K562 (cell line): ENCODE data around the gene CFAP251. TPM values are rescaled to one million over a fixed set of nuclear protein-coding genes. Genes with fewer than 3 reads are reported as not detected.

Experiments used
- CGGBP1 ChIP-seq: fragments of 250-450 bp; sonication (Bioruptor Pico); IDR thresholded peaks from 2 replicates; pipeline ENCODE4 v1.9.0; 2021; ENCODE audit warnings: mild to moderate bottlenecking
- EGR1 ChIP-seq: fragments of 450-650 bp; conservative IDR thresholded peaks from 2 replicates; pipeline ENCODE4 v1.6.1; 2017; ENCODE audit warnings: mild to moderate bottlenecking
- ELF2 ChIP-seq: fragments of 250-450 bp; sonication (Bioruptor Pico); IDR thresholded peaks from 2 replicates; pipeline ENCODE4 v1.5.0; 2021; ENCODE audit warnings: mild to moderate bottlenecking
- ETV6 ChIP-seq, 3 experiments: fragments of 150-350 bp in 1 of 3; sonication (generic) in 1 of 3; formaldehyde crosslinking in 1 of 3; IDR thresholded peaks; 2 replicates each; pipeline versions ENCODE4 v1.6.1 to v1.8.0; 2014 to 2022; ENCODE audit warnings: borderline replicate concordance in 2 of 3, low read depth in 2 of 3, antibody characterized with exemption in 1 of 3, low read length in 1 of 3, mild to moderate bottlenecking in 1 of 3, missing genetic modification reagents in 1 of 3
- KDM5B ChIP-seq: fragments of 200-600 bp; sonication (generic); IDR thresholded peaks from 2 replicates; pipeline ENCODE4 v1.6.1; 2012; ENCODE audit warnings: low read depth, mild to moderate bottlenecking, moderate library complexity, low read length, control low read depth, inconsistent platforms; ENCODE audit not compliant: insufficient replicate concordance
- KLF1 ChIP-seq: fragments of 450-650 bp; IDR thresholded peaks from 2 replicates; pipeline ENCODE4 v1.6.1; 2016; ENCODE audit warnings: missing genetic modification characterization, missing compliant biosample characterization
- MED1 ChIP-seq: sonication (generic); formaldehyde crosslinking; IDR thresholded peaks from 2 replicates; pipeline ENCODE4 v1.8.1; 2023; ENCODE audit warnings: missing genetic modification reagents, borderline replicate concordance
- PCBP2 ChIP-seq: fragments of 200-400 bp; formaldehyde crosslinking; IDR thresholded peaks from 2 replicates; pipeline ENCODE4 v1.6.1; 2018; ENCODE audit warnings: low read length, low read depth, mild to moderate bottlenecking, moderate library complexity; ENCODE audit not compliant: poor library complexity, severe bottlenecking
- SAFB ChIP-seq: fragments of 200-400 bp; formaldehyde crosslinking; IDR thresholded peaks from 2 replicates; pipeline ENCODE4 v1.6.1; 2017; ENCODE audit warnings: low read depth, low read length, borderline replicate concordance
- SLC30A9 ChIP-seq: fragments of 250-450 bp; sonication (Bioruptor Pico); IDR thresholded peaks from 2 replicates; pipeline ENCODE4 v1.8.0; 2022; ENCODE audit warnings: mild to moderate bottlenecking, moderate library complexity
- SRSF9 ChIP-seq: fragments of 200-400 bp; formaldehyde crosslinking; IDR thresholded peaks from 2 replicates; pipeline ENCODE4 v1.6.1; 2017; ENCODE audit warnings: low read depth, low read length, borderline replicate concordance
- TCF7 ChIP-seq: sonication (generic); IDR thresholded peaks from 2 replicates; pipeline ENCODE4 v1.6.1; 2016; ENCODE audit warnings: antibody characterized with exemption, borderline replicate concordance
- WHSC1 ChIP-seq: IDR thresholded peaks from one replicate; pipeline ENCODE4 v1.6.1; 2012; ENCODE audit warnings: low read length, control low read depth, inconsistent platforms
- XRCC3 ChIP-seq: fragments of 450-650 bp; IDR thresholded peaks from 2 replicates; pipeline ENCODE4 v1.6.1; 2017; ENCODE audit warnings: mild to moderate bottlenecking, moderate library complexity
- ZFP91 ChIP-seq: sonication (generic); formaldehyde crosslinking; IDR thresholded peaks from 2 replicates; pipeline ENCODE4 v1.8.0; 2022; ENCODE audit warnings: mild to moderate bottlenecking, missing genetic modification reagents
- ZNF232 ChIP-seq: sonication (generic); formaldehyde crosslinking; IDR thresholded peaks from 2 replicates; pipeline ENCODE4 v1.8.0; 2022; ENCODE audit warnings: mild to moderate bottlenecking, missing genetic modification reagents
- polyA plus RNA-seq, 8 experiments: library from polyadenylated mRNA; depleted of rRNA in 4 of 8; stranded (reverse) in 5 of 8; unstranded in 3 of 8; fragments of >200 nt; fragmentation: Nextera tagmentation in 2 of 8; fragmentation: Illumina TruSeq in 1 of 8; extraction: Ambion mirVana in 2 of 8; extraction: Trizol in 1 of 8; gene quantifications; 2 replicates each; pipeline versions ENCODE4 v1.2.1 to v1.2.3, GENCODE V29; 2011 to 2014; ENCODE audit warnings: inconsistent platforms in 1 of 8, missing spikeins in 1 of 8
- total RNA-seq, 7 experiments: library from RNA; depleted of rRNA in 6 of 7; stranded (reverse); fragments of >200 nt in 6 of 7; fragmentation: Illumina TruSeq in 2 of 7; extraction: Trizol in 2 of 7; gene quantifications; 2 replicates each; pipeline versions ENCODE4 v1.2.1 to v1.2.3, GENCODE V29; 2011 to 2021; ENCODE audit warnings: low replicate concordance in 1 of 7
- TF ChIP-seq, protein P1 (sequence below), 2 experiments: fragments of 450-650 bp; IDR thresholded peaks; 2 replicates each; pipeline ENCODE4 v1.6.1; 2018; ENCODE audit warnings: mild to moderate bottlenecking in 2 of 2, low read depth in 1 of 2; ENCODE audit not compliant: partially characterized antibody in 2 of 2
- TF ChIP-seq, protein P2 (sequence below): fragments of 450-650 bp; IDR thresholded peaks from 2 replicates; pipeline ENCODE4 v1.6.1; 2016; ENCODE audit warnings: mild to moderate bottlenecking

CFAP251 gene
- total and polyA plus RNA-seq, 9 of the 15 experiments (the other 6 are each of a cell fraction or from before 2014, with no cell fraction given): 16.6 to 31.0 (median 19.1) TPM

DNA sequence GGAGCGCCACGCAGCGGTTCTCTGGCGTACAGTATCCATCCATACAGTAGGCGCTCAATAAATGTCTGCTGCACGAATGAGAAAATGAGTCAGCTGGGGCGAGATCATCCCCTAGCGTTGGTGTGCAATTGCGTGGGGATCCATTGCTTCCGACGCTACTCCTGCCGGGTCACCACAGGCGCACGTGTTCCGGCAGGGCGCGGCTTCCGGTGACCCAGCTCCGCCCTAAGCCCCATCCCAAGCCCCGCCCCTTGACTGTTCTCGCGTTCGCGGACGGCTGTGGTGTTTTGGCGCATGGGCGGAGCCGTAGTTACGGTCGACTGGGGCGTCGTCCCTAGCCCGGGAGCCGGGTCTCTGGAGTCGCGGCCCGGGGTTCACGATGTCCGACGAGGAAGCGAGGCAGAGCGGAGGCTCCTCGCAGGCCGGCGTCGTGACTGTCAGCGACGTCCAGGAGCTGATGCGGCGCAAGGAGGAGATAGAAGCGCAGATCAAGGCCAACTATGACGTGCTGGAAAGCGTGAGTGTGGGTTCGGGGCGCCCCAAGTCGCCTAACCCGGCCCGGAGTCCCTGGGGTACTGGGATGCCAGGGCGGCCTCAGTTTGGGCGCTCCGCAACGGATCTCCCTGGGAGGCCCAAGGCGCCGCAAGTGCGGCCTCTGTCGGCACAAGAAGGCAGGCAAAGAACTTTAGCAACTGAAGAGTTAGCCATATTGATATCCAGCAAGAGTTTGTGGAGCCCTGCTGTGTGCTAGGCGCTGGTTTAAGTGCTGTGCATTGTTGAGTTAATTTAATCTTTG lies 29.7 kb upstream of the CFAP251 start, which contains the start of gene PSMD9 (continued):
- TF ChIP-seq CGGBP1 (CRISPR knock-in tag): no peak
- TF ChIP-seq PCBP2: no peak
- peak; percentile 83 for TF ChIP-seq SAFB
- TF ChIP-seq, protein P1, sequence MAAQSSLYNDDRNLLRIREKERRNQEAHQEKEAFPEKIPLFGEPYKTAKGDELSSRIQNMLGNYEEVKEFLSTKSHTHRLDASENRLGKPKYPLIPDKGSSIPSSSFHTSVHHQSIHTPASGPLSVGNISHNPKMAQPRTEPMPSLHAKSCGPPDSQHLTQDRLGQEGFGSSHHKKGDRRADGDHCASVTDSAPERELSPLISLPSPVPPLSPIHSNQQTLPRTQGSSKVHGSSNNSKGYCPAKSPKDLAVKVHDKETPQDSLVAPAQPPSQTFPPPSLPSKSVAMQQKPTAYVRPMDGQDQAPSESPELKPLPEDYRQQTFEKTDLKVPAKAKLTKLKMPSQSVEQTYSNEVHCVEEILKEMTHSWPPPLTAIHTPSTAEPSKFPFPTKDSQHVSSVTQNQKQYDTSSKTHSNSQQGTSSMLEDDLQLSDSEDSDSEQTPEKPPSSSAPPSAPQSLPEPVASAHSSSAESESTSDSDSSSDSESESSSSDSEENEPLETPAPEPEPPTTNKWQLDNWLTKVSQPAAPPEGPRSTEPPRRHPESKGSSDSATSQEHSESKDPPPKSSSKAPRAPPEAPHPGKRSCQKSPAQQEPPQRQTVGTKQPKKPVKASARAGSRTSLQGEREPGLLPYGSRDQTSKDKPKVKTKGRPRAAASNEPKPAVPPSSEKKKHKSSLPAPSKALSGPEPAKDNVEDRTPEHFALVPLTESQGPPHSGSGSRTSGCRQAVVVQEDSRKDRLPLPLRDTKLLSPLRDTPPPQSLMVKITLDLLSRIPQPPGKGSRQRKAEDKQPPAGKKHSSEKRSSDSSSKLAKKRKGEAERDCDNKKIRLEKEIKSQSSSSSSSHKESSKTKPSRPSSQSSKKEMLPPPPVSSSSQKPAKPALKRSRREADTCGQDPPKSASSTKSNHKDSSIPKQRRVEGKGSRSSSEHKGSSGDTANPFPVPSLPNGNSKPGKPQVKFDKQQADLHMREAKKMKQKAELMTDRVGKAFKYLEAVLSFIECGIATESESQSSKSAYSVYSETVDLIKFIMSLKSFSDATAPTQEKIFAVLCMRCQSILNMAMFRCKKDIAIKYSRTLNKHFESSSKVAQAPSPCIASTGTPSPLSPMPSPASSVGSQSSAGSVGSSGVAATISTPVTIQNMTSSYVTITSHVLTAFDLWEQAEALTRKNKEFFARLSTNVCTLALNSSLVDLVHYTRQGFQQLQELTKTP (IDR thresholded peaks at IDR 0.05; ENCODE audit: low read depth in 1 of 2, partially characterized antibody in 2 of 2): peak in 1 of 2 experiments; percentile 93
- no peak for TF ChIP-seq ETV6 (IDR thresholded peaks at IDR 0.05; ENCODE audit: borderline replicate concordance in 1 of 2, low read depth in 2 of 2, low read length in 1 of 2)
- TF ChIP-seq ETV6 (CRISPR knock-in tag; IDR thresholded peaks at IDR 0.05; ENCODE audit: borderline replicate concordance): peak; percentile 88
- TF ChIP-seq KDM5B: peak; percentile 64
- 0 out of 2 replicates have a peak, but pooled peaks have one; percentile 10 for TF ChIP-seq TCF7
- TF ChIP-seq SLC30A9 (CRISPR knock-in tag): no peak
- TF ChIP-seq ELF2 (CRISPR knock-in tag): no peak
- no peak for TF ChIP-seq XRCC3
- peak; percentile 99 for TF ChIP-seq KLF1 (tag)
- TF ChIP-seq SRSF9: no peak
- no peak for TF ChIP-seq MED1
- peak; percentile 41; the same call in 1 of the 2 replicates for TF ChIP-seq ZNF232 (CRISPR knock-in tag)
- no peak for TF ChIP-seq WHSC1
- TF ChIP-seq ZFP91 (CRISPR knock-in tag): no peak
- TF ChIP-seq, protein P2, sequence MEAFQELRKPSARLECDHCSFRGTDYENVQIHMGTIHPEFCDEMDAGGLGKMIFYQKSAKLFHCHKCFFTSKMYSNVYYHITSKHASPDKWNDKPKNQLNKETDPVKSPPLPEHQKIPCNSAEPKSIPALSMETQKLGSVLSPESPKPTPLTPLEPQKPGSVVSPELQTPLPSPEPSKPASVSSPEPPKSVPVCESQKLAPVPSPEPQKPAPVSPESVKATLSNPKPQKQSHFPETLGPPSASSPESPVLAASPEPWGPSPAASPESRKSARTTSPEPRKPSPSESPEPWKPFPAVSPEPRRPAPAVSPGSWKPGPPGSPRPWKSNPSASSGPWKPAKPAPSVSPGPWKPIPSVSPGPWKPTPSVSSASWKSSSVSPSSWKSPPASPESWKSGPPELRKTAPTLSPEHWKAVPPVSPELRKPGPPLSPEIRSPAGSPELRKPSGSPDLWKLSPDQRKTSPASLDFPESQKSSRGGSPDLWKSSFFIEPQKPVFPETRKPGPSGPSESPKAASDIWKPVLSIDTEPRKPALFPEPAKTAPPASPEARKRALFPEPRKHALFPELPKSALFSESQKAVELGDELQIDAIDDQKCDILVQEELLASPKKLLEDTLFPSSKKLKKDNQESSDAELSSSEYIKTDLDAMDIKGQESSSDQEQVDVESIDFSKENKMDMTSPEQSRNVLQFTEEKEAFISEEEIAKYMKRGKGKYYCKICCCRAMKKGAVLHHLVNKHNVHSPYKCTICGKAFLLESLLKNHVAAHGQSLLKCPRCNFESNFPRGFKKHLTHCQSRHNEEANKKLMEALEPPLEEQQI: no peak
- peak; percentile 91 for TF ChIP-seq EGR1
